ENCODE data around the gene BIRC6. TPM values are rescaled to one million over a fixed set of nuclear protein-coding genes. Genes with fewer than 3 reads are reported as not detected.

The BIRC6 gene
- total and polyA plus RNA-seq, 2 of the 8 experiments (the other 6 are each of a cell fraction or from before 2014, with no cell fraction given): 32.5 to 69.5 TPM

DNA sequence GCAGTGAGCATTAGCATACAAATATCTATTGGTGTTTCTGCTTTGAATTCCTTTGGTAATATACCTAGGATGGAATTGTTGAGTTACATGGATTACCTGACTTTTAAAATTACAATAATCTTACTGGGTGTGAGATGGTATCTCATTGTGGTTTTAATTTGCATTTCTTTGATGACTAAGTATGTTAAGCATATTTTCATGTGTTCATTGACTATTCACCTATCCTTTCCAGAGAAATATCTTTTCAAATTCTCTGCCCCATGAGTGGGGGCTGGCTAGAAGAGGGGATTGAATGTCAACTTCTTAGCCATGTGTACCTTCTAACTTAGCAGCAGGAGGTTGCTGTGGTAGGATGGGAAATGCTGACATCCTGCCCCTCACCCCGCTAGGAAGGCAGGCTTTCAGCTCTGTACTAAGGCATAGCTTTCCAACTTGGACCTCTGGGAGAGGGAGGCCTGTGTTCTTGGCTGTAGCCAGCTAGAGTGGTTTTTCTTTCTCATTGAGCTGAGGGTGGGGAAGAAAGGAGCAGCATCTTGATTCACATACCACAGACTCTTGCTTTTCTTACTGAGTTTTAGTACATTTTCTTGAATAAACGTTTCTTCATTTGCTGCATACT, 207.7 kb downstream of the BIRC6 start:
- DNase-seq (ENCODE audit: low read depth in 1 of 2, low spot score in 2 of 2): no peak
- POLR2A ChIA-PET (ENCODE audit: partially characterized antibody): no interaction called here
- TF ChIP-seq JUND (IDR thresholded peaks at IDR 0.05; ENCODE audit: low read length) (no peak), CHD2 (IDR thresholded peaks at IDR 0.05; ENCODE audit: low read length) (no peak), TBP (IDR thresholded peaks at IDR 0.05; ENCODE audit: low read depth, low read length) (no peak), TAF7 (optimal IDR thresholded peaks at IDR 0.05; ENCODE audit: borderline replicate concordance, low read depth, low read length) (no peak), MAFK (IDR thresholded peaks at IDR 0.05; ENCODE audit: low read depth, low read length) (no peak), BACH1 (IDR thresholded peaks at IDR 0.05; ENCODE audit: low read length) (no peak), CREB1 (IDR thresholded peaks at IDR 0.05) (no peak), CHD1 (IDR thresholded peaks at IDR 0.05; ENCODE audit: low read depth, low read length) (no peak), TCF12 (IDR thresholded peaks at IDR 0.05; ENCODE audit: low read depth, low read length) (no peak), CBX8 (IDR thresholded peaks at IDR 0.05; ENCODE audit: borderline replicate concordance, low read depth, low read length) (no peak), YY1 (IDR thresholded peaks at IDR 0.05; ENCODE audit: low read depth, low read length) (no peak), BRCA1 (IDR thresholded peaks at IDR 0.05; ENCODE audit: low read depth, low read length) (no peak)
- TF ChIP-seq, protein P1, sequence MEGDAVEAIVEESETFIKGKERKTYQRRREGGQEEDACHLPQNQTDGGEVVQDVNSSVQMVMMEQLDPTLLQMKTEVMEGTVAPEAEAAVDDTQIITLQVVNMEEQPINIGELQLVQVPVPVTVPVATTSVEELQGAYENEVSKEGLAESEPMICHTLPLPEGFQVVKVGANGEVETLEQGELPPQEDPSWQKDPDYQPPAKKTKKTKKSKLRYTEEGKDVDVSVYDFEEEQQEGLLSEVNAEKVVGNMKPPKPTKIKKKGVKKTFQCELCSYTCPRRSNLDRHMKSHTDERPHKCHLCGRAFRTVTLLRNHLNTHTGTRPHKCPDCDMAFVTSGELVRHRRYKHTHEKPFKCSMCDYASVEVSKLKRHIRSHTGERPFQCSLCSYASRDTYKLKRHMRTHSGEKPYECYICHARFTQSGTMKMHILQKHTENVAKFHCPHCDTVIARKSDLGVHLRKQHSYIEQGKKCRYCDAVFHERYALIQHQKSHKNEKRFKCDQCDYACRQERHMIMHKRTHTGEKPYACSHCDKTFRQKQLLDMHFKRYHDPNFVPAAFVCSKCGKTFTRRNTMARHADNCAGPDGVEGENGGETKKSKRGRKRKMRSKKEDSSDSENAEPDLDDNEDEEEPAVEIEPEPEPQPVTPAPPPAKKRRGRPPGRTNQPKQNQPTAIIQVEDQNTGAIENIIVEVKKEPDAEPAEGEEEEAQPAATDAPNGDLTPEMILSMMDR (IDR thresholded peaks at IDR 0.05; ENCODE audit: control extremely low read depth in 1 of 3, insufficient read depth in 1 of 3, low read depth in 1 of 3, low read length in 3 of 3): no peak

More for the DNA sequence above, 207.7 kb downstream of the BIRC6 start:
- Histone ChIP-seq H3K4me2 (ENCODE audit: insufficient read depth in 1 of 2, low read depth in 2 of 2, low read length in 2 of 2) (no peak overlapping the region), H2AK5ac (ENCODE audit: low read depth, low read length) (no peak overlapping the region), H4K5ac (ENCODE audit: insufficient read length, low read depth, low read length) (no peak overlapping the region), H4K91ac (replicated peaks; ENCODE audit: insufficient read length, low read length) (no peak overlapping the region), H3K79me2 (ENCODE audit: control insufficient read depth in 1 of 2, insufficient read depth in 2 of 2, low read length in 2 of 2) (no peaks in the 10 kb centered on the region), H3K4me1 (replicated peaks in 1 of 4; ENCODE audit: control insufficient read depth in 3 of 4, insufficient read depth in 4 of 4, low read length in 3 of 4) (0 out of 7 replicates have a peak, but pooled peaks cover 0 to 2% (median 0%) of the 10 kb centered on the region in 4 experiments), H3K4me3 (ENCODE audit: extremely low read depth in 1 of 4, insufficient read depth in 2 of 4, low read depth in 3 of 4, low read length in 4 of 4) (no peak overlapping the region), H3K23ac (ENCODE audit: insufficient read length) (no peak overlapping the region), H4K8ac (ENCODE audit: extremely low read depth, insufficient read depth, low read length) (no peak overlapping the region), H4K20me1 (replicated peaks in 1 of 2; ENCODE audit: control insufficient read depth in 1 of 2, insufficient read depth in 2 of 2, low read length in 2 of 2) (no peaks in the 10 kb centered on the region), H2BK15ac (ENCODE audit: low read length) (no peak overlapping the region), H3K27me3 (replicated peaks in 1 of 4; ENCODE audit: control insufficient read depth in 3 of 4, extremely low read depth in 1 of 4, insufficient read depth in 3 of 4, low read length in 3 of 4) (no peaks in the 10 kb centered on the region), H2BK120ac (replicated peaks; ENCODE audit: low read depth, low read length) (no peak overlapping the region), H2BK20ac (ENCODE audit: low read length) (no peak overlapping the region), H2BK5ac (ENCODE audit: low read depth, low read length) (no peak overlapping the region), H3K9me3 (ENCODE audit: insufficient read depth in 2 of 2, low read depth in 1 of 2, low read length in 1 of 2) (peaks cover 3 to 4% of the 10 kb centered on the region in 2 experiments; a peak in 1 of 4 replicates), H3K18ac (ENCODE audit: extremely low read depth, low read length) (no peak overlapping the region), H3K27ac (ENCODE audit: low read depth, low read length) (no peak overlapping the region), H3K4ac (replicated peaks; ENCODE audit: insufficient read length, low read depth, low read length) (no peak overlapping the region), H3K56ac (replicated peaks; ENCODE audit: insufficient read length, low read depth, low read length) (no peak overlapping the region), H2BK12ac (ENCODE audit: low read depth, low read length) (no peak overlapping the region), H3K79me1 (ENCODE audit: low read depth, low read length) (no peaks in the 10 kb centered on the region), H3K9ac (replicated peaks in 1 of 4; ENCODE audit: extremely low read depth in 1 of 4, low read depth in 3 of 4, low read length in 3 of 4) (no peak overlapping the region), H3K23me2 (ENCODE audit: low read depth, low read length) (no peaks in the 10 kb centered on the region), H3K36me3 (ENCODE audit: control insufficient read depth in 2 of 4, insufficient read depth in 4 of 4, low read length in 3 of 4) (peaks cover 0 to 4% (median 0%) of the 10 kb centered on the region in 4 experiments; a peak in 3 of 8 replicates), H2AFZ (ENCODE audit: low read length) (no peak overlapping the region), H3K14ac (ENCODE audit: insufficient read length) (no peak overlapping the region)
- CTCF ChIA-PET (ENCODE audit: partially characterized antibody): interaction anchor here (1.2 kb wide), 1 partner anchor 13 kb away, joined by 5 read pairs; no protein-coding TSS in a partner anchor
- FAIRE-seq: no peak
- WGBS, 2 experiments (ENCODE audit: extremely low coverage in 1 of 2, insufficient coverage in 1 of 2, insufficient read length in 1 of 2, insufficient replicate concordance in 2 of 2, low coverage in 1 of 2, low lambda C conversion rate in 2 of 2, missing lambda C conversion rate in 1 of 2): 77% methylated on average over 2 of the region's 2 CpGs; no CpG with 5 or more reads in 1 of the 2 experiments

Data from H1 (cell line).